GM18498 (cell line): ENCODE results near the gene TEX2.
"Not testable (repeated sequence)": the region's sequence is repeated elsewhere in the genome, so short reads cannot be mapped to it uniquely, and the experiment has no call there.

ENCODE experiments used
- ATAC-seq: cut with Tn5 transposase; IDR thresholded peaks from one replicate; pipeline ENCODE4 v1.9.1; 2021; ENCODE audit warnings: mild to moderate bottlenecking, moderate library complexity; ENCODE audit not compliant: unreplicated experiment

Gene TEX2

DNA sequence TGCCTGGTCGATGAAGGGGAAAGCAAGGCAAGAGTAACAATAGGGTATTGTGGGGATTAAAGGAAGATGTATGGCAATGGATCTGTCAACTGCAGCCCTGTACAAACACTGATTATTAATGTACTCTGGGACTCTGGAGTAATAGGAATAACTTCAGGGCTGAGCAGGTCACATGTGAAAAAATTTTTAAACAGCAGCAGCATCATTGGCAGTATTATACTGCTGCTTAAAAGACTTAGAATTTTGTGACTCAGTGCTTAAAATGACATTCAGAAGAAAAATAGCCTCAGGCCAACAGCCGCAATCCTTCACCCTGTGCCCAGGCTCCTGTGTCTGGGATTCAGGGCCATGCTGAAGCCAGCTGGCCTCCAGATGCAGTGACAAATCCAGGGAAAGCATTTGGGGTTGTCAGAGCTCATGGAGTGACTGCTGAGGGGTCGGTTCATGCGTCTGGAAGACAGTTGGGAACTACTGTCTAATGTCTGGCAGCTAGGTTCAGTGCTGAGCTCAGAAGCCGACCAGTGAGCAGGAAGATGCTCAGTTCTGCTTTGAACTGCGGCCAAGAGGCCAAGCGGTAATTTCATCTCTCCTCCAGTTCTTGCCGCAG is 22.2 kb downstream of the TEX2 start:
- ATAC-seq: no peak

DNA sequence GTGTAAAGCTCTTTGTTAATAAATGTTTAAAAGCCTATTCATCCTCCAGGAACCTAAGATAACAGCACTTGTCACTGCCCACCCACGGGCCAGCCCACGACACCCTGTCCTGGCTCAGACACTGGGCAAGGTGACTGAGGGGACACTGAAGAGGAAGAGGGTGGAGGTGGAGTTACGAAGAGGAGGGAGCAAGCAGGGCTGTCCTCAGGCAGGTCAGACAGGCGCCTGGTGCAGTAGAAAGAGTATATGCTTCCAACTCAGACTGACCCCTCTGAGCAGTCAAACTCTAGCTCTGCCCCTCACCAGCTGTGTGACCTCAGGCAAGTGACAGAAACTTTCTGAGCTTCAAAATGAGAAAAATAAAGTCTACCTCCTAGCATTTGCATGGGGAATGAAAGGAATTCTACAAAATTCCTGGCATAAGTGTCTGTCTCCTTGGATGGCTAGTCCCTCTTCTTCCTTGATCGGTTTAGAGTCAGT is 22.8 kb downstream of the TEX2 start:
- ATAC-seq: no peak

DNA sequence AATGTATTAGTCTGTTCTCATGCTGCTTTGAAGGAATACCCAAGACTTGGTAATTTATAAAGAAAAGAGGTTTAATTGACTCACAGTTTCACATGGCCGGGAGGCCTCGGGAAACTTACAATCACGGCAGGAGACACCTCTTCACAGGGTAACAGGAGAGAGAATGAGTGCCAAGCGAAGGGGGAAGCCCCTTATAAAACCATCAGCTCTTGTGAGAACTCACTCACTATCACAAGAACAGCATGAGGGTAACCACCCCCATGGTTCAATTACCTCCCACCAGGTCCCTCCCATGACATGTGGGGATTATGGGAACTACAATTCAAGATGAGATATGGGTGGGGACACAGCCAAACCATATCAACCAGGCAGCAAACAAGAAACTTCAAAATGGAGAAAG is 24.6 kb downstream of the TEX2 start:
- ATAC-seq: not testable (repeated sequence)

DNA sequence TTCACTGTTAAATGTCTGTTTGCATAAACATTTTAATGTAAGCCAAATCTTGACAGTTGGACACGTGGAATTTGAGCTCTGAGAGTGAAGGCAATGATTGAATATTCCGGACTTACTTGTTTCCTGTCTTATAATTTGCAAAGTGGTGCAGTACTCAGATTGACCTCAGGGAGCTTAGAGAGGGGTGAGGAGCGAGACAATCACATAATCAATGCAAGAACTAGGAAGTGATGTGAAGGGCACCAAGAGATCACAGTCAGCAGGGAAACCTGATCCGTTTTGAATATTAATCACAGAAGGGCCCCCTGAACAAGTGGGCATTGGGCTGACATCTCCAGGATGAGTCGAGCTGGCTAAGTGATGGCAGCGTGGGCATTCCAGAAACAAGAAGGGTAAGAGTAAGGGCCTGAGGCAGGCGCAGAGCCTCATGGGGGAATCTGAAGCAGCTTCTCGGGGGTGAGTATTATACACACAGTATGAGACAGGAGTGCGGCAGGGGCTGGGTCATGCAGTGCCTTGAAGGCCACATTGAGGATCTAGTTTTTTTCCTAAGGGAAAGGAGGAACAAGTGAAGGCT is 26.1 kb downstream of the TEX2 start:
- ATAC-seq: no peak

DNA sequence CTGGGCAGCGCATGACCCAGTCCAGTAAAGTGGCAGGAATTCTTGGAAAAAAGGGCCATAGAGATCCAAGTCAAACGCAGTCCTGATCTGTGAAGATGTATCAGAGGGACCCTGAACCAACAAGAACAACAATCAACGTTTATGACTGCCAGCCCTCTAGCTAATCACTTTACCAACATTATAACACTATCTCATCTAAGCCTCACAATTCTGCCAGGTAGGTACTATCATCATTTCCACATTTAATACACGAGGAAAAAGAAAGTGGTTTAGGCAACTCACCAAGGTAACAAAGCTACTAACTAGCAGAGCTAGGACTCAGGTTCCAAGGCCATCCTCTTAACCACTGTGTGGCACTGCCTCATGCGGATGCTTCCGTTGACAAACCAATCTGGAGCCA is 28.1 kb downstream of the TEX2 start:
- no peak for ATAC-seq

DNA sequence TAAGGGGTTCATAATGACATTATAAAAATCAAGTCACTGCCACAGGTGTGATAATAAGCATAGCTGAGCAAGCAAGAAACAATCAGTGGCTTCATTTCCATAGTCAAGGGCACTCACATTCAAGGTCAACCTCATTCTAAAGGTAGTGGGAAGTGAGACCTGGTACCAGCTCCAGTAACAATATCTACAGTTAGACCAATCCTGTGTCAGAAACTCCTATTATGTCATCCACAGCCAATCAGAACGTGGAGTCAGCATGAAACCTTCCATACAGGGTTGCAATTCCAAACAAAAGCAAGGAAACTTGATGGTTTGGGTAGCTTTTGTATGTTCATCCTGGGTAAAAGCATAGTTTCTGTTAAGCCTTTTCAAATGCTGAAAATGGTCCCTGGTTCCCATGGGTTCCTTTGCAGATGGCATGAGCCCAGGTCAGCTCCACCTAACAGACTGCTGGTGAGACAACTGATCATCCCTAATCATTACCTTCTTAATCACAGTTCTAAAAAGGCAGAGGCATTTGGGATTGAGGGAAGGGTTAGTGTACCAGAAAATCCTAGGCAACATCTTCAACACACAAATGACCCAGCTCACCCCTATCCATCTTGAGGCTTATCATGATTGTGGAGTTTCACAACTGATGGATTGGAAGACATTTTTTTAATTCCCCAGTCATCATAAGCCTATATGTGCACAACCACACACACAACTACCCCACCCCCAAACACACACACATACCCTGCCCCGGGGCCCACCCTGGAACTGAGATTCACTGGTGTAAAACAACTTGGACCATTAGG is 30.4 kb downstream of the TEX2 start:
- no peak for ATAC-seq

DNA sequence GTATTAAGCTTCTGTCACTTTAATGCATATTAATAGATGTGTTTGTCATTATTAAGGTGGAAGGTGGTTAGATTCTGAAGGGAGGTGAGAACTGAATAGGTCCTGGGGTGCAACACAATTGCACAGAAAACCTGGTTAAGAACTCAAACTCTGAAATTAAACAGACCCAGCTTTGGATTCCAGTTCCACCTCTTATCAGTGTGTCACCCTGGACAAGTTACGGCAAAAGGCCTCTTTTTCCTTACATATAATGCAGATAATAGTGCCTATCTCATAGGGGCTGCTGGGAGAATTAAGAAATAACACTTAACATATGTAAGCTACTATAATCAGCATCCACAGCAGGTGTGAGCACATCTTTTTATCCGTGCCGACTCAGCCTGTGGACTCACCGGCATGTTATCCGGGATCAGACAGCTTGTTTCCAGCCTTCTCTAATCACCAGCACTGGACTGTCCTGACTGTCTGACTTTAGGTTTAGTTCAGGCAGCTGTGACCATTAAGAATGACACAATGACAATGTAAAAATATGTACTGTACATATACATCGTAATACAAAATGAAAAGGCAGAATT is 31.4 kb downstream of the TEX2 start:
- no peak for ATAC-seq

DNA sequence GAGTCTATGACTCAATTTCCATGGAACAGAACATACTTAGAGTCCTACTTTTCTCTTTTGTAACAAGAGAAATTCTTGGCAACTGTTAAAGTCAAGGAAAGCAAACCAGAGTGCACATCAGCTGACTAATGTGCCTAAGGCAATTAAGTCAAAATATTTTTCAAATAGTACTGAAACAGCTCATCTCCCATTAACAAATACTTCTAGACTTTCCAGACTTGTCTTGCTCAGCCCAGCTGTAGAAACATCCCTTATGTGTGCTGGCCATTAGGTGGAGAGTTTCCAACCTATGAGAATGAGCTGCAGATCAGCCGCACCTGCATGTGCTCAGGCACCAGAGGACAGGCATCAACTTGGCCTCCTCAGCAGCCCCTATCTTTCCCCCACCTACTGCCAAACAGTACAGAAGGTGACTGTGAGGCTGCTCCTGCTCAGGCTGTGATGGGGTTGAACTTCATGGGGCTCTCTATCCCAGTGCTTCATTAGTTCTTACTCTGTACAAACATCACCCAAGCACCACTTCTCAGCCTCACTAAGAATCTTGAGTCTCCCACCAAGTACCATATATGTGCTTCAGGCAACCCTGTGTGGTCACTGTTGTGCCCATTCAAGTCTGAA is 32.2 kb downstream of the TEX2 start:
- ATAC-seq: no peak

DNA sequence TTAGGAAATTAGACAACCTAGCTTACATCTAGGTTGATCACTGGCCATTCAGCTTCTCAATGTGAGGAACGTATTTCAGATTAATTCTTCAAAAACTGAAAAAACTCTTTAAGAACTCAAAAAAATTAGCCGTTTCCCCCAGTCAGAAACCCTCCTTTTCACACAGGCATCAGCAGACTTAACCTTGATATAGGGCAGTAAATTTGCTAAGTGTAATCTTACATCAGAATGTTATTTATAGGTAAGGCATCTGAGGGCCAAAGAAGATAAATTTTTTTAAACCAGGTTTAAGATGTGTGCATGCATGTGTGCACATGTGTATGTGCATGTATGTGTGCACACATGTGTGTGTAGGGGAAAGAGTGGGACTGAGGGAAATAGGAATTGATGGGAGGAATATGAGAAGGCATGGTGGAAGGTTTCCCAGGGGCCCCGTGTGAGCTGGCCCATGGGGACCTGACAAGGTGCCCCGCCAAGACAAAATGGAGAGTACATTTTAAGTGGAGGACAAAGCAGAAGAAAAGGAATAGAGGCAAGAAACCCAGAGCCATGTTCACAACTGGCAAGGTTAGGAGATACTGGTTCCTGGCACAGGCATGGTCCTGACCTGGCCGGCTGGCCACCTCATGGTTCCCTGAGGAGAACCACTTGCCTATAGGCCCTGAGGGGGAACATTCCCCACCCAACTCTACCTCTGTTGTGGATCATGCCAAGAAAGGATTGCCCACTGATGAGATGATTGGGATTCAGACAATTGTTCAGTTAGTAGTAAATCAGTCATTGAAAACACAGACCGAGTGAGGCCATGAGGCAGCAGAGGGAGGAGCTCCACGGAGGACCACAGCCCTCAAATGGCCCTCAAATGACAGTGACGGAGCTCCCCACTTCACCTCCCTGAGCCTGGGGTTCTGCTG is 33.0 kb downstream of the TEX2 start:
- no peak for ATAC-seq

DNA sequence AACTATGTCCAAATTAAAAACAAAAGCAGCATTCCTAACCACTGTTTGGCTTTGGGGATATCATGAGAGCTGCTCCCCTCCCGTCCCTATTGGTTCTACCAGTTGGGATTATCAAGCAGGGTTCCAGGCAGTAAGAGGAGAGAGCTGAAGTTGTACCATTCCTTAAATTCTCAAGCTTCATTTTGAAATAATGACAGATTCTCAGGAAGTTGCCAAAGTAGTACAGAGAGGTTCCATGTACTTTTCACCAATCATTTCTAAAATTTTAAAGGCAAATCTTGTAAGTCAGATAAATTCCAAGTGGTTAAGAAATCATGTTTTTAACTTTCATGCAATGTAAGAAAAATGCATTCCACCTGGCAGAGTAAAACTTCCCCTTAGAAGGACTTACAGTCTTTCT is 36.9 kb downstream of the TEX2 start:
- ATAC-seq: no peak

DNA sequence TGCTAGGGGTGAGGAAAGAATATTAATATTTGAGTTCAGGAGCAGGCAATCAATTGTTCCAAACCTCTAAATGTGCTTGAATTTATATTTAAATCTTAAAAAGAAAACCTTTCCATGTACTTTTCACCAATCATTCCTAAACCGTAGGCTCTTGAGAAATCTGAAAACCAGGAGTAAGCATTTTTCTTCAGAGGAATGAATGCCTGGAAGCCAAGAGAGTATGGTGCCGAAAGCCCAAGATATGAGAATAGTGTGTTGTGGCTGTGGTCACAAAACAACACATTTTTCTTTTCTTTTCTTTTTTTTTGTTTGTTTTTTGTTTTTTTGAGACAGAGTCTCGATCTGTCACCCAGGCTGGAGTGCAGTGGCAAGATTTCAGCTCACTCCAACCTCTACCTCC is 37.6 kb downstream of the TEX2 start:
- ATAC-seq: no peak

DNA sequence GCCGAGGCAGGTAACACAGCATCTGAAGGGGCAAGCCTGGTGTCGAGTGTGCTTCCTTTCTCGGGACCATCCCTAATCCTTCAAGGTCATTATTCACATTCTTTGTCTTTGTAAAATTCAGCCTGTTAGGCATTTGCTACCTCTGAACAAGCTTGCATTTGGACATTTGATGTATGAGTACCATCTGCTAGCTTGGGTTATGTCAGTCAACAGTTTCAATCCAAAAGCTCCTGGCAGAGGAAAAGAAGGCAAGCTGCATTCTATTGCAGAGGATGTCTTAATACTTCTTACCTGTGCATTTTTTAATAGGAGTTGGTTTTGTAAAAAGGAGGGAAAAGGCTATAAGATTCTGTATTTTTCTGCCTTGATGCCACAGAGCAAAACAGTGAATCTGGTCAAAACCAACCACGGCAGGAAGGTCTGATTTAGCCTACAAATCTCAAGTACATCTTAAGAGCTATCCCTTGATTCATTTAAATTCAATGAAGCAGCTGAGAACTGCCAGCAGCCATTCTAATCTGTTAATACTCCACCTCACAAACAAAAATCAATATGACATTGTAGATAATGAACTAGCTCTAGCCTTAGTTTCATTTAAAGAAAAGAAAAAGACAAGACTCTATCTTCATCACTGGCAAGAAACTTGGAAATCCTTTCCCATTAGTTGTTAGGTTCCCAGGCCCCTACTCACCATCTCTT is 39.0 kb downstream of the TEX2 start:
- ATAC-seq: no peak

DNA sequence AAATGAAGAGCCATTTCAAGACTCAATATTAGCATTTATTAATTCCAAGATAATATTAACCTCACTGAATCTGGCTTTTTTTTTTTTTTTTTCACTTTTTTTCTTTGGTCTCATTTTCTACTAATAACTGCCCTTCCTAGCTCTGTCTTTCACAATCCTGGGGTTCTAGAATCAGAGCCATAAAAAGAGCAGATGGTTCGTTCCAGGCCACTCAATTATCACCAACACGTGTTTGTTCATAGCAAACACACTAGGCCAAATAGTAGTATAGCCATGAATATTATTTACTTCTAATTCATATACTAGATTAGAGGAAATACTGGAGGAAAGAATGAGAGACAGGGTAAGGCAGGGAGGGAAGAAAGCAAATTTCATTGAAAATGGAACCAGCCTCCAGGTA is 39.8 kb downstream of the TEX2 start:
- no peak for ATAC-seq

DNA sequence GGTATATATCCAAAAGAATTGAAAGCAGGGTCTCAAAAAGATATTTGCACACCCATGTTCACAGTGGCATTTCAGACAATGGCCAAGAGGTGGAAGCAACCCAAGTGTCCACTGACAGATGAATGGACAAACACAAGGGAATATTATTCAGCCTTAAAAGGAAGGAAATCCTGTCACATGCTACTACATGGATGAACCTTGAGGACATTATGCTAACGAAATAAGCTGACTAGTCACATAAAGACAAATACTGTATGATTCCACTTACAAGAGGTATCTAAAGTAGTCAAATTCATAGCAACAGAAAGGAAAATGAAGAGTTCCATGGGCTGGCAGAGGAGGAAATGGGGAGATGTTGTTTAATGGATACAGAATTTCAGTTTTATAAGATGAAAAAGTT is 41.4 kb downstream of the TEX2 start:
- ATAC-seq: no peak

DNA sequence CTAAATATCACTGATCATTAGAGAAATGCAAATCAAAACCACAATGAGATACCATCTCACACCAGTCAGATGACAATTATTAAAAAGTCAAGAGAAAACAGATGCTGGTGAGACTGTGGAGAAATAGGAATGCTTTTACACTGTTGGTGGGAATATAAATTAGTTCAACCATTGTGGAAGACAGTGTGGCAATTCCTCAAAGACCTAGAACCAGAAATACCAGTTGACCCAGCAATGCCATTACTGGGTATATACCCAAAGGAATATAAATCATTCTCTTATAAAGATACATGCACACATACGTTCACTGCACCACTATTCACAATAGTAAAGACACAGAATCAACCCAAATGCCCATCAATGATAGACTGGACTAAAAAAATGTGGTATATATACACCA is 42.5 kb downstream of the TEX2 start:
- not testable (repeated sequence) for ATAC-seq

DNA sequence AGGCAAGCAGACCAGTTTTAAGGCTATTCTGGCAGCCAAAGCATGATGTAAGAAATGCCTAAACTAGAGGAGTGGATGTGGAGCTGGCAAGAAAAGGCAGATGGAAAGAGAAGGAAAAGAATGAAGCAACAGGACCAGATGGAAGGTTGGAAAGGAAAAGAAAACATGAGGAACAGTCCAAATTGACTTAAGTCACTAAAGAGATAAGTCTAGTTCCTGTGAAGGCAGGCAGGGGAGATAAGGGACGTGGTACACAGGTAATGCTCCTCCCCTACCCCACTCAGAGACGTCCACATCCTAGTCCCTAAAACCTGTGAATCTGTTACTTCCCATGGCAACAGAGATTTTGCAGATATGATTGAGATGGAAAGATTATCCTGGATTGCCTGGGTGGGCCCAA is 43.5 kb downstream of the TEX2 start:
- ATAC-seq: no peak

DNA sequence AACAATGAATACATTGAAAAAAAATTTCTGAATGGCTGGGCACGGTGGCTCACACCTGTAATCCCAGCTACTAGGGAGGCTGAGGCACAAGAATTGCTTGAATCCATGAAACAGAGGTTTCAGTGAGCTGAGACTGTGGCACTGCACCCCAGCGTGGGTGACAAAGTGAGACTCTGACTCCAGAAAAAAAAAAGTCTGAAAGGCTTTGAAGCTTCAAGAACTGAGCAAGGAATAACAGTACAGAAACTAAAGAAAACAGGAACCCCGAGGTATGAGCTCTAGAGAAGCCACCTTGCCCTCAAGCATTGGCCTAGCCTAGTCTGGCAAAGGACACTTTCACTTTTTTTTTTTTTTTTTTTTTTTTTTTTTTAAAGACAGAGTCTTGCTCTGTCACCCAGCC is 45.0 kb downstream of the TEX2 start:
- no peak for ATAC-seq

DNA sequence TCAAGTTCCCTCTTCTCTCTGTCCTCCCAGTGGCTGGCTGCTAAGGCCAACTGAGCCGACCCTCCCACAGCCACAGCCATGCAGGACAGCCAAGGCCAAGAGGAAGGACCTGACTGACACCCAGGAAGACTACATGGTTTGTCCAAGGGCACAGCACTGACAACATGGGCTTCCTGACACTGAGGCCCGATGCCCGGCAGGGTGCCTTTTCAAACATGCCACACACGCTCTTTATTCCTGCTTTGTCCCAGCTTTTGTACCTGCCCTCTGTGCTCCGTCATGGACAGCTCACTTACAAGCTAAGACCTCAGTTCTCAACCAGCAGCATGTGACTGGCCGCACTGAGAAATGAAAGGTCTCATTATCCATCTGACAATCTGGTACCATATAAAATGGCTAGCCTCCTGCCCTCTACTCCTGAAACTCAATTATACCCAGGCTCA is 45.8 kb downstream of the TEX2 start:
- peak; percentile 10 for ATAC-seq

DNA sequence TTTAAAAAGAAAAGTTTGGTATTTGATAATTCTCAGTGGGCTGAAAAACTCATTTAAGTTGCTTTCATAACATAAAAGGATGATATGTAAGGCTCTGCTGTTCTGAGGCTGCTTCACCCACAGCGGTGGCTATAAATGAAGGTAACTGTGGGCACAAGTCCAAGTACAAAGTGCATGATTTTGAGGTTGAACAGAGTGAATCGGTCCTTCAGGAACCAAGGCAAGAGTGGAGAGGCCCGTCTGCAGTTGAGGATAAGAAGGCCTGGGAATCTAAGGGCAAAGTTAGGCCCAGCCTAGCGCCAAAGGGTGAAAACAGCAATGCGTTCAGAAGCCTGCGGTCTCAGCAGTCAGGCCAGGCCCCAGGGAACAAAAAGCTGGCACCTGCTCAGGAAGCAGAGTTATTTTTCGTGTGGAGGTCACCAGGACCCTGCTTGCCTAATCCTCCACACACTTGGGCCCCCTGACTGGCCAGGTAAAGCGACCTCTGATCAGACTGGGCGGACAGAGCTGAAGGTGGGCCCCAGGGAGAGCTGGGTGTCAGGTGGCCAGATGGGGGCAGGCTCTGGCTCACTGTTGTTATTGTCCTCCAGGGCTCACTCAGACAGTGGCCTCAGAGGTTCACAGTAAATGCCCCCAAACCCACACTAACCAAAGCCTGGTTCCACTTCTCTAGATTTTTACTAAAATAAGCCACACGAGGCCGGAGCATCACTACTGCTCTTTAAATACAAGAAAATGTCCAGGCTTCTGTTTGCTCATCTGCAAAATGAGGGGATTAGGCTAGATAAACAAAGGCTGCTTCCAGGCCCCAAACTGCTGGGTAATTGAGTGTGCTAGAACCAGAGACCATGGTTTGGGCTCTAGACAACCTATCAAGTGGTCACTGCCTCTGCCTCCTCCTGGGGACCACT is 46.5 kb downstream of the TEX2 start:
- peak; percentile 63 for ATAC-seq
